Measurements from ENCODE around the gene SSMEM1. TPM values are rescaled to one million over a fixed set of nuclear protein-coding genes. Genes with fewer than 3 reads are reported as not detected.

SSMEM1 gene
- not detected in 2 replicates for total RNA-seq
- long read RNA-seq: 0 reads

GRCh38 chr7:130207642-130208041 is at the start of gene SSMEM1:
Gene SSMEM1 (plus strand): TSS chr7:130207860. CDS start chr7:130207911, 51 bp downstream.
- Mint-ChIP-seq H3K27ac (no peak within 1 kb of the TSS), H3K4me3 (ENCODE audit: low read depth) (no peak within 1 kb of the TSS), H3K36me3 (ENCODE audit: insufficient read depth) (peaks cover 4% of the 10 kb centered on the region), H3K27me3 (no peaks in the 10 kb centered on the region), H3K4me1 (ENCODE audit: low read depth) (peaks cover 4% of the 10 kb centered on the region), H3K9me3 (ENCODE audit: low read depth) (no peaks in the 10 kb centered on the region)
- DNase-seq (ENCODE audit: low spot score, unreplicated experiment): no peak
- TF ChIP-seq CTCF (IDR thresholded peaks at IDR 0.05; ENCODE audit: unreplicated experiment): no peak

- no peaks in the 10 kb centered on the region for H3K9me3 Mint-ChIP-seq (ENCODE audit: low read depth)
- no peaks in the 10 kb centered on the region for H3K4me1 Mint-ChIP-seq (ENCODE audit: low read depth)
- H3K36me3 Mint-ChIP-seq (ENCODE audit: insufficient read depth): peaks cover 35% of the 10 kb centered on the region
- H3K27ac Mint-ChIP-seq: no peak overlapping the region
- H3K4me3 Mint-ChIP-seq (ENCODE audit: low read depth): no peak overlapping the region
- no peak for DNase-seq (ENCODE audit: low spot score, unreplicated experiment)
- H3K27me3 Mint-ChIP-seq: no peaks in the 10 kb centered on the region
- no peak for TF ChIP-seq CTCF (IDR thresholded peaks at IDR 0.05; ENCODE audit: unreplicated experiment)
Observed at GRCh38 chr7:130160023-130160422, 47.6 kb upstream of the SSMEM1 start.

- peaks cover 35% of the 10 kb centered on the region for H3K36me3 Mint-ChIP-seq (ENCODE audit: insufficient read depth)
Observed at GRCh38 chr7:130160455-130160854, 47.2 kb upstream of the SSMEM1 start.

GRCh38 chr7:130162196-130162595 is 45.5 kb upstream of the SSMEM1 start:
- Mint-ChIP-seq H3K27me3 (no peaks in the 10 kb centered on the region), H3K36me3 (ENCODE audit: insufficient read depth) (peaks cover 33% of the 10 kb centered on the region), H3K27ac (no peak overlapping the region), H3K9me3 (ENCODE audit: low read depth) (no peaks in the 10 kb centered on the region), H3K4me3 (ENCODE audit: low read depth) (no peak overlapping the region), H3K4me1 (ENCODE audit: low read depth) (no peaks in the 10 kb centered on the region)
- DNase-seq (ENCODE audit: low spot score, unreplicated experiment): no peak
- TF ChIP-seq CTCF (IDR thresholded peaks at IDR 0.05; ENCODE audit: unreplicated experiment): no peak

More at GRCh38 chr7:130160455-130160854, 47.2 kb upstream of the SSMEM1 start:
- no peak overlapping the region for H3K27ac Mint-ChIP-seq
- H3K4me1 Mint-ChIP-seq (ENCODE audit: low read depth): no peaks in the 10 kb centered on the region
- H3K27me3 Mint-ChIP-seq: no peaks in the 10 kb centered on the region
- no peak for TF ChIP-seq CTCF (IDR thresholded peaks at IDR 0.05; ENCODE audit: unreplicated experiment)
- H3K9me3 Mint-ChIP-seq (ENCODE audit: low read depth): no peaks in the 10 kb centered on the region
- no peak for DNase-seq (ENCODE audit: low spot score, unreplicated experiment)
- no peak overlapping the region for H3K4me3 Mint-ChIP-seq (ENCODE audit: low read depth)

- peaks cover 4% of the 10 kb centered on the region for H3K4me1 Mint-ChIP-seq (ENCODE audit: low read depth)
- H3K27me3 Mint-ChIP-seq: no peaks in the 10 kb centered on the region
- H3K9me3 Mint-ChIP-seq (ENCODE audit: low read depth): no peaks in the 10 kb centered on the region
- H3K27ac Mint-ChIP-seq: no peak overlapping the region
- no peak for DNase-seq (ENCODE audit: low spot score, unreplicated experiment)
- no peak overlapping the region for H3K4me3 Mint-ChIP-seq (ENCODE audit: low read depth)
- no peak for TF ChIP-seq CTCF (IDR thresholded peaks at IDR 0.05; ENCODE audit: unreplicated experiment)
- peaks cover 30% of the 10 kb centered on the region for H3K36me3 Mint-ChIP-seq (ENCODE audit: insufficient read depth)
Observed at GRCh38 chr7:130174237-130174959, 33.3 kb upstream of the SSMEM1 start.

Measured in progenitor cell of endocrine pancreas (in vitro differentiated cells).